GM20000 (cell line): ENCODE data around the gene EPM2AIP1.
"Not testable (repeated sequence)": the region's sequence is repeated elsewhere in the genome, so short reads cannot be mapped to it uniquely, and the experiment has no call there.

Experiments
- DNase-seq: peaks from one replicate; pipeline ENCODE4 v3.0.0; 2012; ENCODE audit warnings: low spot score
- TF ChIP-seq, protein P1 (sequence below): IDR thresholded peaks from 2 replicates; pipeline ENCODE4 v1.5.1; 2012; ENCODE audit warnings: mild to moderate bottlenecking, control low read depth; ENCODE audit errors: extremely low read depth, missing control alignments

The EPM2AIP1 gene

GRCh38 chr3:36992806-36993325 lies at the start of gene EPM2AIP1:
Gene EPM2AIP1, minus strand, starts transcription at chr3:36993131. Its CDS starts 54 bp downstream, at chr3:36993077.
- TF ChIP-seq, protein P1, sequence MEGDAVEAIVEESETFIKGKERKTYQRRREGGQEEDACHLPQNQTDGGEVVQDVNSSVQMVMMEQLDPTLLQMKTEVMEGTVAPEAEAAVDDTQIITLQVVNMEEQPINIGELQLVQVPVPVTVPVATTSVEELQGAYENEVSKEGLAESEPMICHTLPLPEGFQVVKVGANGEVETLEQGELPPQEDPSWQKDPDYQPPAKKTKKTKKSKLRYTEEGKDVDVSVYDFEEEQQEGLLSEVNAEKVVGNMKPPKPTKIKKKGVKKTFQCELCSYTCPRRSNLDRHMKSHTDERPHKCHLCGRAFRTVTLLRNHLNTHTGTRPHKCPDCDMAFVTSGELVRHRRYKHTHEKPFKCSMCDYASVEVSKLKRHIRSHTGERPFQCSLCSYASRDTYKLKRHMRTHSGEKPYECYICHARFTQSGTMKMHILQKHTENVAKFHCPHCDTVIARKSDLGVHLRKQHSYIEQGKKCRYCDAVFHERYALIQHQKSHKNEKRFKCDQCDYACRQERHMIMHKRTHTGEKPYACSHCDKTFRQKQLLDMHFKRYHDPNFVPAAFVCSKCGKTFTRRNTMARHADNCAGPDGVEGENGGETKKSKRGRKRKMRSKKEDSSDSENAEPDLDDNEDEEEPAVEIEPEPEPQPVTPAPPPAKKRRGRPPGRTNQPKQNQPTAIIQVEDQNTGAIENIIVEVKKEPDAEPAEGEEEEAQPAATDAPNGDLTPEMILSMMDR: peak; percentile 16
- DNase-seq: peak; percentile 94

DNA sequence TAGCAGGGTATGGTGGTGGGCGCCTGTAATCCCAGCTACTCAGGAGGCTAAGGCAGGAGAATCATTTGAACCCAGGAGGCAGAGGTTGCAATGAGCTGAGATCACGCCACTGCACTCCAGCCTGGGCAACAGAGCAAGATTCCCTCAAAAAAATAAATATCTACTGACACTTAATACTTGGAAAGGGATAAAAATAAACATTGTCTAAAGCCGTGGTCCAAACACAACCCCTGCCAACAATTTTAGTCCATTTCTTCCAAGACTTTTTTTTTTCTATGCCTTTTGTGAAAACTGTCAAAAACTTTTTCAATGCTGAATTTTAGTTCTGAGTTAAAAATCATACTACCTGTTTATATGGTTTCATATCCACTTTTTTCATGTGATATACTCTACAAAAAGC lies 49.8 kb upstream of the EPM2AIP1 start:
- not testable (repeated sequence) for DNase-seq

GRCh38 chr3:37041546-37042195 lies 48.7 kb upstream of the EPM2AIP1 start:
- no peak for DNase-seq
- TF ChIP-seq, protein P1: no peak

DNA sequence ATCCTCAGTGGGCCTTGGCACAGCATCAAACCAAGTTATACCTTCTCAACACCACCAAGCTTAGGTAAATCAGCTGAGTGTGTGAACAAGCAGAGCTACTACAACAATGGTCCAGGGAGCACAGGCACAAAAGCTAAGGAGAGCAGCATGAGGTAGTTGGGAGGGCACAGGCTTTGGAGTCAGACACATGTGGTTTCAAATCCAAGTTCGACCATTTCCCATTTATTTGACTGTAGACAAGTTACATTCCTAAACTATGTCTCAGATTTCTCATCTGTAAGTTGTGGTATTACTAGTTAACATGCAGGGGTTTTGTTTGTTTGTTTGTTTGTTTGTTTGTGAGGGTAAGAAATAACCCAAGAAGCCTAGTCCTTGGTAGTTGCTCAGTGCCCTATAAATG lies 47.3 kb upstream of the EPM2AIP1 start:
- TF ChIP-seq, protein P1: no peak
- no peak for DNase-seq

GRCh38 chr3:37039161-37039846 lies 46.4 kb upstream of the EPM2AIP1 start:
- TF ChIP-seq, protein P1: no peak

GRCh38 chr3:37037352-37037751 lies 44.4 kb upstream of the EPM2AIP1 start:
- DNase-seq: no peak
- TF ChIP-seq, protein P1: no peak

More at GRCh38 chr3:37039161-37039846, 46.4 kb upstream of the EPM2AIP1 start:
- DNase-seq: no peak

DNA sequence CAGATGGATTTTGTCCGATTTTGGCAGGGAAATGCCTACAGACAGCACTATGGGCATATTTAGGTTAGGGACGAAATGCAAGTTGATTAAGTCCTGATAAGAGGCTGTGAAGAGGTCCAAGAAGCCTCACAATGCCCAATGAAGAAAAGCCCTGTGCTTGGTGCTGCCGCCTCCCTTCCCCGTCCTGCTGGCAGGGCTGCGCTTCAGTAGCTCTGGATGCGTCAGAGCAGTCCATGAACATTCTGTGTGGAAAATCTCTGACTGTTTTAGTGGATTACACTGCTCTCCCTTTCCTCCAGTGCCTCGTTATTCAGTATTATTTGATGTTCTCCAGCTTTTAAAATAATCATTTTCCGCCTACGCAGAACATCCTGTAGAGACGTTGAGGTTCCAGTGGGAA lies 40.0 kb upstream of the EPM2AIP1 start:
- DNase-seq: no peak
- TF ChIP-seq, protein P1: no peak
